ENCODE results near the gene TFDP1. TPM values are rescaled to one million over a fixed set of nuclear protein-coding genes. Genes with fewer than 3 reads are reported as not detected.
"Not testable (repeated sequence)": the region's sequence is repeated elsewhere in the genome, so short reads cannot be mapped to it uniquely, and the experiment has no call there.

TFDP1 gene
- total RNA-seq, 2 experiments from 2014 or later, result 152 to 153 TPM

DNA sequence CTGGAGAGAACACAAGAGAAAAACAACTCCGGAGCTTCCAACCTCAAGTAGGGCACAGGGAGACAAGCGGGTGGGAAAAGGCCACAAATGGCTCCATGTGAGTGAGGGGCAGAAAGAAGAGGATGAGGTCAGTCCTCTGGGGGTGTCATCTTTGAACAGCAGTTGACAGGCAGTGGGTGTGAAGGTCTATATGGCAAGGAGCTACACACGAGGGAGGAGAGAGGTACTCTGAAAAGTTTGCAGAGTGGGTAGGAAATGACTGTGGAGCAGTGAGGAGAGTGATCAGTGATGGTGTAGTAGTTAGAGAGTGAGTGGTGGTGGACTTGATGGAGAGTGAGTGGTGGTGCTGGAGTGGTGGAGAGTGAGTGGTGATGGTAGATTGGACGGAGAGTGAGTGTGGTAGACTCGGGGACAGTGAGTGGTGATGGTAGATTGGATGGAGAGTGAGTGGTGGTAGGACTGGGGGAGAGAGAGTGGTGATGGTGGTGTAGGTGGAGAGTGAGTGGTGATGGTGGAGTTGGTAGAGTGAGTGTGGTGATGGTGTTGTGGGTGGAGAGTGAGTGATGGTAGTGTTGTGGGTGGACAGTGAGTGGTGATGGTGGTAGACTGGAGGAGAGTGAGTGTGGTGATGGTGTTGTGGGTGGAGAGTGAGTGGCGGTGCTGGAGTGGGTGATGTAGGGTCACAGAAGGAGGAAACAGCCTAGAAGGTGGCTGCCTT, 4.0 kb downstream of the TFDP1 start:
- Mint-ChIP-seq H3K36me3 (ENCODE audit: low read depth) (peaks cover 58% of the 10 kb centered on the region), H3K27me3 (no peaks in the 10 kb centered on the region), H3K9me3 (no peaks in the 10 kb centered on the region), H3K4me1 (peaks cover 44% of the 10 kb centered on the region), H3K27ac (no peak overlapping the region), H3K4me3 (no peak overlapping the region)
- POLR2A ChIA-PET, result no interaction called here
- DNase-seq, result no peak
- CTCF ChIA-PET, result interaction anchor here (0.6 to 1.3 kb wide), 2 partner anchors 14 to 271 kb away, joined by 3 read pairs; no protein-coding TSS in a partner anchor

DNA sequence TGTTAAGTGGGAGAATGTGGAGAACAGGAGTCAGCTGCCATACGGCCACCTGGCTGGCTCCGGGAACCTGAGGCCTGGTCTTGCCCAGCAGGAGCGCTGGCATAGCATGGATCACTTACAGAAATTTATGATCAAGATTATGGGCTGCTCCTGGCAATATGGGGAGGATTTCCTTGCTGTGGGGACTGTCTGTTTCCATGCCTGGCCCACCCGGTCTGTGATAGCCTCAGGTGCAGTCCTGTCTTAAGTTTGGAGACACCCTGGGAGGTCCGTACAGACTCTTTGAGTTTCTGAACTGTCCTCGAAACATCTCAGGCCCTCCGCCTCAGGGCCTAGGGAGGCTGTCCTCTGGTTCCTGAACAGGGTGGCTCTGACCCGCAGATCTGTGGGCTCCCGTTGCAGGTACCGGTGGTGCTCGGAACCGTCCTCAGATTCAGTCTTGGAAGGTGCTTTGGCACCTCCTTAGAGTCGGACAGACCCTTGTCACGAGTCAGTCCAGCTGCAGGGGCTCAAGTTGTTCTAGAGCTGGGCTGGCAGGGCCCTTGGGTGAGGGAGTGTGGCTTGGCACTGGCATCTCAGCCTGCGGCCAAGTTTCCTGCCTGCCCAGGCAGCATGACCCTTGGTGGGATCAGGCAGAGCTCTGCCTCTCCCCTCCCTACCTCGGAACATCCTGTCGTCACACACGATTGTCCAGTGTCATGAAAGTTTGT, 4.9 kb downstream of the TFDP1 start:
- Mint-ChIP-seq H3K27ac (no peak overlapping the region), H3K4me1 (peaks cover 39% of the 10 kb centered on the region), H3K36me3 (ENCODE audit: low read depth) (peaks cover 55% of the 10 kb centered on the region)

DNA sequence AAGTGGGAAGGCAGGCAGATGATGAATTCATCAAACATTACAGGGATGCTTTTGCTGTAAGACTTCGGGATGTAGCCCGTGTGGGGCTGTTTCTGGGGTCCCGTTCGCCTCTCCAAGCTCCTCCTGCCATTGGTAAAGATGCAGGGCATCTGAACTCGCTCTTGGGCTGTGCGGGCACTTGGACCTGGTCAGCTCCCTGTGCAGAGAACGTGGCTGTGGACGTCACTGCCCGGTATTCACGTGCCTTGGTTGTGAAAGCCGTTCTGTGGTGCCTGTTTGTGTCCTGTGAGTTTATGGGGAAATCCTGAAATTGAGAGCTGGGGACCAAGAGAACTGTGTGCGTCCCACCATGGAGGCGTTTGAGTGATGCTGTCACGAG, 5.4 kb downstream of the TFDP1 start:
- H3K36me3 Mint-ChIP-seq (ENCODE audit: low read depth), result peaks cover 60% of the 10 kb centered on the region
- H3K27ac Mint-ChIP-seq, result no peak overlapping the region
- no peak overlapping the region for H3K4me3 Mint-ChIP-seq
- no peaks in the 10 kb centered on the region for H3K27me3 Mint-ChIP-seq
- DNase-seq, result no peak
- peaks cover 39% of the 10 kb centered on the region for H3K4me1 Mint-ChIP-seq
- CTCF ChIA-PET, result no interaction called here
- H3K9me3 Mint-ChIP-seq, result no peaks in the 10 kb centered on the region
- POLR2A ChIA-PET, result no interaction called here

More for the DNA sequence above, 4.9 kb downstream of the TFDP1 start:
- POLR2A ChIA-PET, result no interaction called here
- H3K9me3 Mint-ChIP-seq, result no peaks in the 10 kb centered on the region
- H3K4me3 Mint-ChIP-seq, result no peak overlapping the region
- DNase-seq, result no peak
- H3K27me3 Mint-ChIP-seq, result no peaks in the 10 kb centered on the region
- CTCF ChIA-PET, result interaction anchor here (1.3 kb wide), 1 partner anchor 13 kb away, joined by 3 read pairs; no protein-coding TSS in a partner anchor

DNA sequence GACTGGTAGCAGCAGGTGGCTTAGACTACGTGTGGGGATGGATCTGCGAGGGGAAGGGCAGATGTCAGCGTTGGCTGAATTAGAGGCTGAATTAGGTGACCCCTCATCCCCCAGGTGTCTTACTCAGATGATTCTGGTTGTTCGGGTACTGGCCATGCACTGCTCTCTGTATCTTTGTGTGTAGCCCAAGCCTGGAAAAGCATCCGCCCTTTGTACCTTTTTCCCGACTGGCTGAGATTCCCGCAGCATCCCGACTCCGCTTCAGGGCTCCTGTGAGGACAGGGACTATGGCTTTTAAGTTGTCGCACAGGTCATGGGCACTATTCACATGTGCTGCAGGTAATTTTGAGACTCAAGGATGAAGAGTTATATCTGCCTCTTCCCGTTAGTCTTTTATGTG, 7.2 kb downstream of the TFDP1 start:
- H3K4me1 Mint-ChIP-seq, result peaks cover 27% of the 10 kb centered on the region
- no peaks in the 10 kb centered on the region for H3K27me3 Mint-ChIP-seq
- H3K4me3 Mint-ChIP-seq, result no peak overlapping the region
- ChIA-PET CTCF (no interaction called here), POLR2A (no interaction called here)
- no peaks in the 10 kb centered on the region for H3K9me3 Mint-ChIP-seq
- no peak for DNase-seq
- H3K36me3 Mint-ChIP-seq (ENCODE audit: low read depth), result peaks cover 66% of the 10 kb centered on the region
- H3K27ac Mint-ChIP-seq, result no peak overlapping the region

DNA sequence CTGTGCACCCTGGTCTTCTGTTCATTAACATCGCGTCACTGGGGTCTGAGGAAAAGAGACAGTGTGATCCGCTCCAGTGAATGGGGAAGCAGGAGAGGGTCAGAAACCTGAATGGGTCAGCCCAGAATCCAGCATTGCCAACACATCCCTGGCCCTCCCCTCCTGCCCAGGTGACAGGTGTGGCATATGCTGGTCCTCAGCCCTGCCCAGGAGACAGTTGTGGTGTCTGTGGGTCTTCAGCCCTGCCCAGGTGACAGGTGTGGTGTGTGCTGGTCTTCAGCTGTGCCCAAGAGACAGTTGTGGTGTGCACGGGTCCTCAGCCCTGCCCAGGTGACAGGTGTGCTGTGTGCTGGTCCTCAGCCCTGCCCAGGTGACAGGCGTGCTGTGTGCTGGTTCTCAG, 8.0 kb downstream of the TFDP1 start:
- DNase-seq, result no peak
- POLR2A ChIA-PET, result no interaction called here
- no peak overlapping the region for H3K27ac Mint-ChIP-seq
- CTCF ChIA-PET, result interaction anchor here (0.5 kb wide), 1 partner anchor 414 kb away, joined by 3 read pairs; no protein-coding TSS in a partner anchor
- no peaks in the 10 kb centered on the region for H3K27me3 Mint-ChIP-seq
- no peak overlapping the region for H3K4me3 Mint-ChIP-seq
- peaks cover 19% of the 10 kb centered on the region for H3K4me1 Mint-ChIP-seq
- H3K9me3 Mint-ChIP-seq, result no peaks in the 10 kb centered on the region
- peaks cover 59% of the 10 kb centered on the region for H3K36me3 Mint-ChIP-seq (ENCODE audit: low read depth)

DNA sequence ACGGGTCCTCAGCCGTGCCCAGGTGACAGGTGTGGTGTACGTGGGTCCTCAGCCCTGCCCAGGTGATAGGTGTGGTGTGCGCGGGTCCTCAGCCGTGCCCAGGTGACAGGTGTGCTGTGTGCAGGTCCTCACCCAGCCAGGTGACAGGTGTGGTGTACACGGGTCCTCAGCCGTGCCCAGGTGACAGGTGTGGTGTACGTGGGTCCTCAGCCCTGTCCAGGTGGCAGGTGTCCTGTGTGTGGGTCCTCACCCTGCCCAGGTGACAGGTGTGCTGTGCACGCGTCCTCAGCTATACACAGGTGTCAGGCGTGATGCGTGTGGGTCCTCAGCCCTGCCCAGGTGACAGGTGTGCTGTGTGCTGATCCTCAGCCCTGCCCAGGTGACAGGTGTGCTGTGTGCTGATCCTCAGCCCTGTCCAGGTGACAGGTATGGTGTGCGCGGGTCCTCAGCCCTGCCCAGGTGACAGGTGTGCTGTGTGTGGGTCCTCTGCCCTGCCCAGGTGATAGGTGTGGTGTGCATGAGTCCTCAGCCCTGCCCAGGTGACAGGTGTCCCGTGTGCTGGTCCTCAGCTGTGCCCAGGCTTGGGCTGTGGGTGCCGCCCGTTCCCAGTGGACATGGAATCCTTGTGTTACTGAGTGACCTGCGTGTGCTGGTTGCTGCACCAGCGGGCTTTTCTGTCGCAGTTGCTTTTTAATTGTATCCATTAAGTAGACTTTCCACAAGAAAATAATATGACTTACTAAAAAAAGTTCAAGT, 9.7 kb downstream of the TFDP1 start:
- H3K9me3 Mint-ChIP-seq, POLR2A ChIA-PET, DNase-seq, CTCF ChIA-PET, H3K27me3 Mint-ChIP-seq, H3K4me1 Mint-ChIP-seq, H3K4me3 Mint-ChIP-seq, H3K27ac Mint-ChIP-seq: not testable (repeated sequence)
- peaks cover 60% of the 10 kb centered on the region for H3K36me3 Mint-ChIP-seq (ENCODE audit: low read depth)

DNA sequence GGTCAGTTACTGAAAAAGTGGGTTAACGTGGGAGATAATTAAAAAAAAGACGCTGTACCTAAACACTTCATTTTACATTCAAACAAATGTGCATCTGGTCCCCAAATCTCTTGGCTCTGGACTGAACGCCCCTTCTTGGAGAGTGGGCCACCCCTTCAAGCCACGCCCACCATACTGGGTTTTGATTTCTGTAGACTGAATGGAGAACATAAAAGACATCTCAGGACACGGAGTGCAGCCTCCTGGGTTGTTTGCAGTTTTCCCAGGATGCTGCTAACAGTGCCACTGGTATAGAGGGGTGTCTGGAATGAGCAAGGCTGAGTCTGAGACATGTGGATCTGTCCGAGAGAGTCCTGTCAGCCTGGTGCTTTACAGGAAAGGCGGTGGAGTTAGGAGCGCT, 10.6 kb downstream of the TFDP1 start:
- peaks cover 9% of the 10 kb centered on the region for H3K4me1 Mint-ChIP-seq
- H3K9me3 Mint-ChIP-seq, result no peaks in the 10 kb centered on the region
- ChIA-PET CTCF (no interaction called here), POLR2A (no interaction called here)
- DNase-seq, result no peak
- no peaks in the 10 kb centered on the region for H3K27me3 Mint-ChIP-seq
- H3K27ac Mint-ChIP-seq, result no peak overlapping the region
- H3K36me3 Mint-ChIP-seq (ENCODE audit: low read depth), result peaks cover 61% of the 10 kb centered on the region
- H3K4me3 Mint-ChIP-seq, result no peak overlapping the region

DNA sequence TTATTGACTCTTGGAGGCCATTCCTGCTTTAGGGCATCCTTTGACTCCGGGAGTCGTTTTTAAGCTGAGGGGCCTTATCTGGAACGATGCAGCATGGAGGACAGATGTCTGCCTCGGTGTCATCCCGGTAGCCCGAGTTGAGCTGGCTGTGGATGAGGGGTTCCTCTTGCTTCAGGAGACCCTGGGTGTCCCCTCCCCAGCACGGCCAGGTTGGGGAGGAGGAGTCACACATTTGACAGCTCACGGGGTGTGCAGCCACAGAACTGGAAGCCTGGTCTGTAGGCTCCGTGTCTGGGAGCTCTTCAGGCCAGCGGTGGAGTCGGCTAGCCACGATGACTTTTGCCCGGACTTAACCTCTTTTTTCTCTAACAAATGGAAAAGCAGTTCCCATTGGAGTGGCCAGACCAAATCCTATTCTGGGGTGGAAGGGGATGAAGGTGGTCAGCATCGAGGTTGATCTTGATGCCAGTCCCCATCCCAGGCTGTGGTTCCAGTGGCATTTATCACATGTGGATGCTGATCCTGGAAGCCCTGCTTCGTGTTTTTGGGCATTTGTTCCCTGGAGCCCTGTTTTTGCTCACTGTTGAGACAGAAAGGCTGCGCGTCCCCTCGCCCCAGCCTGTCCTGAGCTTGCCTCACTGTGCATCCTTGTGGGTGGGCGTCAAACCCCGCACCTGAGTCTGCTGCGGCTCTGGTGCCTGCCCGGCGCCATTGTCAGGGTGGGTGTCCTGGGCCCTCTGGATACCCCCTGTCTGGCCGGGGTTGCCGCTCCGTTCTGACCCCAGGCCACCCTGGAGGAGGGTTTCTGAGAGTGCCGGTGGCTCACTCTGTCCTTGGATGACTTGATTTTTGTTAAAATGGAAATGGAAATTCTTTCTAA, 12.0 kb downstream of the TFDP1 start:
- no peaks in the 10 kb centered on the region for H3K27me3 Mint-ChIP-seq
- H3K4me3 Mint-ChIP-seq, result no peak overlapping the region
- no peak overlapping the region for H3K27ac Mint-ChIP-seq
- no peak for DNase-seq
- POLR2A ChIA-PET, result no interaction called here
- peaks cover 61% of the 10 kb centered on the region for H3K36me3 Mint-ChIP-seq (ENCODE audit: low read depth)
- H3K4me1 Mint-ChIP-seq, result peaks cover 7% of the 10 kb centered on the region
- CTCF ChIA-PET, result no interaction called here
- no peaks in the 10 kb centered on the region for H3K9me3 Mint-ChIP-seq

DNA sequence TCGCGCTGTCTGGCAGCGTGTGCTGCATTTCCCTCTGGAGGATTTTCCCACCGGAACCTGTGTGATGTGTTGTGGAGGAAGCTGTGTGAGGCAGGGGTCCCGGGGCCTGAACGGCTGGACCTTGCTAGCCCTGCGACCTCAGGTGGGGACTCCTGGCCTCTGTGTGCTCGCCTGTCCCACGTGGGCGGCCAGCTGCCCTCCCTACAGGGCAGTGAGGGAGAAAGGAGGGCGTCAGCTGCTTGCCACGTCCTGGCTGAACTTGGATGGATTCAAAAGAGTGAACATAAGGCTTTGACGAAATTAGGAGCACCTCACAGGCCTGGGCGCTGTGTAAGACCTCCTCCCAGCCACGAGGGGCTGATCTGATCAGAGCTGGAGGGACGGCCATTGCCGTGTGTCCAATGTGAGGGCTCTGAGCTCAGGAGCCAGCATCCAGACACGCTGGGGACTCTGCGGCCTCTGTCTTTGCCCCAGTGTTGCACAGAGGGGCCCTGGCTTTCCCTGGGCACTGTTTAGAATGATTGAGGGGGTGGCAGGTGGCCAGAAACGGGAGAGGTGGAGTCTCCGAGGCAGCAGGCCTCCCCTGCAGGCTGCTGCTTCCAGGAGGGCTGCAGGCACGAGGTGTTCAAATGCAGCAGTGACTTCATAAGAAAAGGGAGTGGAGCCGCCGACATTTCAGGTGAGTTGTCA, 13.0 kb downstream of the TFDP1 start:
- Mint-ChIP-seq H3K27me3 (no peaks in the 10 kb centered on the region), H3K36me3 (ENCODE audit: low read depth) (peaks cover 52% of the 10 kb centered on the region), H3K4me1 (peaks cover 3% of the 10 kb centered on the region), H3K27ac (no peak overlapping the region), H3K9me3 (no peaks in the 10 kb centered on the region), H3K4me3 (no peak overlapping the region)
- POLR2A ChIA-PET, result no interaction called here
- no peak for DNase-seq
- CTCF ChIA-PET, result no interaction called here

DNA sequence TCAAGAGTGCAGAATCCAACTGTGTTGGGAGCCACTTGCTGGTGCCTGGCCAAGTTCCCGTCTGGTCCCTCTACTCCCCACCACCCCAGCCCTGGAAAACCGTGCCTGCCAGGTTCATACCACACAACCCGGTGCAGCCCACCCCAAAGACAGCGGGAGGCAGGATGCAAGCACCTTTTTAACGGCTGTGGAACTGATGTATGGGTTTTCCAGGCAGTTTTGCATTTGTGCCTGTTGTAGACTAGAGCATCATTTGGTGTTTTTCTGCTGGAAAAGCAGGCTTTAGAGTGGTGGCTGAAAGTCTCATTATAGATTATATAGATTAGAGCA, 13.5 kb downstream of the TFDP1 start:
- Mint-ChIP-seq H3K36me3 (ENCODE audit: low read depth) (peaks cover 51% of the 10 kb centered on the region), H3K4me3 (no peak overlapping the region), H3K4me1 (peaks cover 3% of the 10 kb centered on the region), H3K27me3 (no peaks in the 10 kb centered on the region), H3K27ac (no peak overlapping the region), H3K9me3 (no peaks in the 10 kb centered on the region)
- DNase-seq, result no peak
- ChIA-PET POLR2A (no interaction called here), CTCF (no interaction called here)

DNA sequence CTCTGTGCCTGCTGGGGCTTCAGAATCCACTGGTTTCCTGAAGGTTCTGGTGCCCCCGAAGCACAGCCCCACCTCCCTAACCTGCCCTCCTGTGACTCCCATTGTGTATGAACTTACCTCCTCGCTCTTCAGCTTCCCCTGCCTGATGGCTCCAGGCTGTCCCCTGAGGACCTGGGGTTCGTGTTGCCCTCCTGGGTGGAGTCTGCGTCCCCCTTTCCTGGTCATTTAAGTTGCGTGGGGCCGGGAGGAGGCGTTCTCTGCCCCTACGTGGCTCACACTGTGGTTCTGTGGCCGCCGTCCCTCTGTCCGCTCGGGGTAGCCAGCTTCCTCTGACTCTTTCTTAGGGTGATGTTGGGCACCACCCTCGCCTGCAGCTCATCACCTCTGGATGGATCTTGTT, 13.9 kb downstream of the TFDP1 start:
- POLR2A ChIA-PET, result no interaction called here
- H3K27me3 Mint-ChIP-seq, result no peaks in the 10 kb centered on the region
- CTCF ChIA-PET, result no interaction called here
- H3K9me3 Mint-ChIP-seq, result no peaks in the 10 kb centered on the region
- DNase-seq, result no peak
- H3K4me3 Mint-ChIP-seq, result no peak overlapping the region
- no peak overlapping the region for H3K27ac Mint-ChIP-seq
- peaks cover 3% of the 10 kb centered on the region for H3K4me1 Mint-ChIP-seq
- H3K36me3 Mint-ChIP-seq (ENCODE audit: low read depth), result peaks cover 51% of the 10 kb centered on the region

DNA sequence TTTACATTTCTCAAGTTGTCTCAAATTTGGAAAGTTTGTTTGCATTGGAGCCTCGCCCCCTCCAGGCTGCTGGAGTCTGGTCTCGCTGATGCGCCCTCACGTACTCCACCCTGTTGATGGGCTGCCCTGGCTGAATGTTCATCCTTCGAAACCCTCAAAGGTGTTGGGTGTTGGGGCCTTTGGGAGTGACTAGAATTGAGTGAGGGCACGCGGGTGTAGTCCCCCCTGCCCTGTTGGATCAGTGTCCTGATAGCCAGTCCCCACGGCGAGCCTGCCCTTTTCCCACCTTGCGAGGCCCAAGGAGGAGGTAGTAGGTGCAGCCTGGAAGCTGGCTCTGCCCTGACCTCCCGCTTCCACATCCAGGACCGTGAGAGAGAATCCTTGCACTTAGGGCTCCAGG, 14.8 kb downstream of the TFDP1 start:
- H3K27me3 Mint-ChIP-seq, result no peaks in the 10 kb centered on the region
- peaks cover 3% of the 10 kb centered on the region for H3K4me1 Mint-ChIP-seq
- no peak overlapping the region for H3K27ac Mint-ChIP-seq
- DNase-seq, result no peak
- no peaks in the 10 kb centered on the region for H3K9me3 Mint-ChIP-seq
- H3K36me3 Mint-ChIP-seq (ENCODE audit: low read depth), result peaks cover 51% of the 10 kb centered on the region
- POLR2A ChIA-PET, result no interaction called here
- H3K4me3 Mint-ChIP-seq, result no peak overlapping the region
- CTCF ChIA-PET, result no interaction called here

Measured in activated CD4-positive, alpha-beta T cell treated with anti-CD3 and anti-CD28 coated beads, Interleukin-2, amount 10 ng/mL, durations not matched to agents 7 days and 5 days (primary cell).